ENCODE results near the gene OR5A2.

OR5A2 gene

GRCh38 chr11:59415111-59415510 lies 11.1 kb downstream of the OR5A2 start:
- WGBS (ENCODE audit: extremely low coverage, insufficient coverage, low lambda C conversion rate): no CpG with 5 or more reads among the region's 1 CpG
- no peak for DNase-seq

GRCh38 chr11:59413646-59414045 lies 12.6 kb downstream of the OR5A2 start:
- Histone ChIP-seq H3K4me3 (ENCODE audit: low read length) (no peak overlapping the region), H3K27me3 (ENCODE audit: insufficient read depth, low read length, poor library complexity) (no peaks in the 10 kb centered on the region), H2BK5ac (ENCODE audit: low read length) (no peak overlapping the region), H3K4ac (ENCODE audit: low read depth, low read length) (no peak overlapping the region), H2BK15ac (replicated peaks; ENCODE audit: low read depth) (no peak overlapping the region), H3K56ac (ENCODE audit: low read length) (no peak overlapping the region), H2AK5ac (ENCODE audit: low read length) (no peak overlapping the region), H4K5ac (ENCODE audit: low read length) (no peak overlapping the region), H3K79me2 (ENCODE audit: control insufficient read depth, insufficient read depth, low read length) (no peaks in the 10 kb centered on the region), H2BK120ac (ENCODE audit: low read depth, low read length) (no peak overlapping the region), H4K8ac (ENCODE audit: low read depth, low read length) (no peak overlapping the region), H3K27ac (ENCODE audit: low read depth, low read length) (no peak overlapping the region), H3K18ac (ENCODE audit: low read length) (no peak overlapping the region), H3K9ac (ENCODE audit: low read length) (no peak overlapping the region), H3K36me3 (ENCODE audit: control insufficient read depth, insufficient read depth, low read length) (no peaks in the 10 kb centered on the region), H3K4me1 (ENCODE audit: control insufficient read depth, low read depth, low read length) (no peaks in the 10 kb centered on the region), H3K4me2 (ENCODE audit: low read length) (no peak overlapping the region), H3K79me1 (ENCODE audit: low read length) (no peaks in the 10 kb centered on the region), H3K23ac (ENCODE audit: low read length) (no peak overlapping the region)
- no peak for DNase-seq
- no CpG with 5 or more reads among the region's 2 CpGs for WGBS (ENCODE audit: extremely low coverage, insufficient coverage, low lambda C conversion rate)

More at GRCh38 chr11:59415111-59415510, 11.1 kb downstream of the OR5A2 start:
- Histone ChIP-seq H3K79me2 (ENCODE audit: control insufficient read depth, insufficient read depth, low read length) (no peaks in the 10 kb centered on the region), H3K27me3 (ENCODE audit: insufficient read depth, low read length, poor library complexity) (no peaks in the 10 kb centered on the region), H3K4me1 (ENCODE audit: control insufficient read depth, low read depth, low read length) (no peaks in the 10 kb centered on the region), H3K18ac (ENCODE audit: low read length) (no peak overlapping the region), H3K27ac (ENCODE audit: low read depth, low read length) (no peak overlapping the region), H2BK15ac (replicated peaks; ENCODE audit: low read depth) (no peak overlapping the region), H3K56ac (ENCODE audit: low read length) (no peak overlapping the region), H3K4me2 (ENCODE audit: low read length) (no peak overlapping the region), H2BK5ac (ENCODE audit: low read length) (no peak overlapping the region), H2BK120ac (ENCODE audit: low read depth, low read length) (no peak overlapping the region), H4K5ac (ENCODE audit: low read length) (no peak overlapping the region), H4K8ac (ENCODE audit: low read depth, low read length) (no peak overlapping the region), H3K9ac (ENCODE audit: low read length) (no peak overlapping the region), H3K4me3 (ENCODE audit: low read length) (no peak overlapping the region), H3K36me3 (ENCODE audit: control insufficient read depth, insufficient read depth, low read length) (no peaks in the 10 kb centered on the region), H2AK5ac (ENCODE audit: low read length) (no peak overlapping the region), H3K23ac (ENCODE audit: low read length) (no peak overlapping the region), H3K4ac (ENCODE audit: low read depth, low read length) (no peak overlapping the region), H3K79me1 (ENCODE audit: low read length) (no peaks in the 10 kb centered on the region)

- Histone ChIP-seq H4K5ac (ENCODE audit: low read length) (no peak overlapping the region), H2BK5ac (ENCODE audit: low read length) (no peak overlapping the region), H3K23ac (ENCODE audit: low read length) (no peak overlapping the region), H2BK15ac (replicated peaks; ENCODE audit: low read depth) (no peak overlapping the region), H3K4me2 (ENCODE audit: low read length) (no peak overlapping the region), H3K36me3 (ENCODE audit: control insufficient read depth, insufficient read depth, low read length) (no peaks in the 10 kb centered on the region), H3K4me3 (ENCODE audit: low read length) (no peak overlapping the region), H2BK120ac (ENCODE audit: low read depth, low read length) (no peak overlapping the region), H3K79me2 (ENCODE audit: control insufficient read depth, insufficient read depth, low read length) (no peaks in the 10 kb centered on the region), H3K4ac (ENCODE audit: low read depth, low read length) (no peak overlapping the region), H3K18ac (ENCODE audit: low read length) (no peak overlapping the region), H3K27ac (ENCODE audit: low read depth, low read length) (no peak overlapping the region), H3K56ac (ENCODE audit: low read length) (no peak overlapping the region), H3K79me1 (ENCODE audit: low read length) (no peaks in the 10 kb centered on the region), H3K27me3 (ENCODE audit: insufficient read depth, low read length, poor library complexity) (no peaks in the 10 kb centered on the region), H4K8ac (ENCODE audit: low read depth, low read length) (no peak overlapping the region), H3K4me1 (ENCODE audit: control insufficient read depth, low read depth, low read length) (no peaks in the 10 kb centered on the region), H3K9ac (ENCODE audit: low read length) (no peak overlapping the region), H2AK5ac (ENCODE audit: low read length) (no peak overlapping the region)
- DNase-seq: peak; percentile 39
These were observed 22.7 kb downstream of the OR5A2 start for GRCh38 chr11:59403546-59403945.

GRCh38 chr11:59401262-59401552 lies 25.0 kb downstream of the OR5A2 start:
- Histone ChIP-seq H3K9ac (ENCODE audit: low read length) (no peak overlapping the region), H3K36me3 (ENCODE audit: control insufficient read depth, insufficient read depth, low read length) (no peaks in the 10 kb centered on the region), H2BK15ac (replicated peaks; ENCODE audit: low read depth) (no peak overlapping the region), H4K8ac (ENCODE audit: low read depth, low read length) (no peak overlapping the region), H3K18ac (ENCODE audit: low read length) (no peak overlapping the region), H2BK120ac (ENCODE audit: low read depth, low read length) (no peak overlapping the region), H3K4me2 (ENCODE audit: low read length) (no peak overlapping the region), H2BK5ac (ENCODE audit: low read length) (no peak overlapping the region), H4K5ac (ENCODE audit: low read length) (no peak overlapping the region), H3K4me1 (ENCODE audit: control insufficient read depth, low read depth, low read length) (no peaks in the 10 kb centered on the region), H3K27me3 (ENCODE audit: insufficient read depth, low read length, poor library complexity) (no peaks in the 10 kb centered on the region), H3K79me1 (ENCODE audit: low read length) (no peaks in the 10 kb centered on the region), H3K4ac (ENCODE audit: low read depth, low read length) (no peak overlapping the region), H3K56ac (ENCODE audit: low read length) (no peak overlapping the region), H3K4me3 (ENCODE audit: low read length) (no peak overlapping the region), H3K79me2 (ENCODE audit: control insufficient read depth, insufficient read depth, low read length) (no peaks in the 10 kb centered on the region), H3K27ac (ENCODE audit: low read depth, low read length) (no peak overlapping the region), H3K23ac (ENCODE audit: low read length) (no peak overlapping the region), H2AK5ac (ENCODE audit: low read length) (no peak overlapping the region)
- no peak for DNase-seq
- no CpG with 5 or more reads among the region's 2 CpGs for WGBS (ENCODE audit: extremely low coverage, insufficient coverage, low lambda C conversion rate)

GRCh38 chr11:59400461-59401261 lies 25.6 kb downstream of the OR5A2 start:
- no peaks in the 10 kb centered on the region for H3K36me3 ChIP-seq (ENCODE audit: control insufficient read depth, insufficient read depth, low read length)
- H2BK5ac ChIP-seq (ENCODE audit: low read length): no peak overlapping the region
- WGBS (ENCODE audit: extremely low coverage, insufficient coverage, low lambda C conversion rate): no CpG with 5 or more reads among the region's 3 CpGs
- no peaks in the 10 kb centered on the region for H3K4me1 ChIP-seq (ENCODE audit: control insufficient read depth, low read depth, low read length)
- no peak overlapping the region for H2BK15ac ChIP-seq (replicated peaks; ENCODE audit: low read depth)
- H4K8ac ChIP-seq (ENCODE audit: low read depth, low read length): no peak overlapping the region
- no peak overlapping the region for H3K4me2 ChIP-seq (ENCODE audit: low read length)
- no peak overlapping the region for H3K23ac ChIP-seq (ENCODE audit: low read length)
- H2AK5ac ChIP-seq (ENCODE audit: low read length): no peak overlapping the region
- H3K4me3 ChIP-seq (ENCODE audit: low read length): no peak overlapping the region
- H3K27ac ChIP-seq (ENCODE audit: low read depth, low read length): no peak overlapping the region
- H3K4ac ChIP-seq (ENCODE audit: low read depth, low read length): no peak overlapping the region
- no peak overlapping the region for H3K56ac ChIP-seq (ENCODE audit: low read length)
- H2BK120ac ChIP-seq (ENCODE audit: low read depth, low read length): no peak overlapping the region
- no peaks in the 10 kb centered on the region for H3K79me2 ChIP-seq (ENCODE audit: control insufficient read depth, insufficient read depth, low read length)
- H3K9ac ChIP-seq (ENCODE audit: low read length): no peak overlapping the region
- no peaks in the 10 kb centered on the region for H3K27me3 ChIP-seq (ENCODE audit: insufficient read depth, low read length, poor library complexity)
- no peaks in the 10 kb centered on the region for H3K79me1 ChIP-seq (ENCODE audit: low read length)
- no peak for DNase-seq
- no peak overlapping the region for H4K5ac ChIP-seq (ENCODE audit: low read length)
- no peak overlapping the region for H3K18ac ChIP-seq (ENCODE audit: low read length)

- no peak overlapping the region for H2BK15ac ChIP-seq (replicated peaks; ENCODE audit: low read depth)
- no peaks in the 10 kb centered on the region for H3K79me1 ChIP-seq (ENCODE audit: low read length)
- no peak overlapping the region for H3K4ac ChIP-seq (ENCODE audit: low read depth, low read length)
- no peak overlapping the region for H3K4me2 ChIP-seq (ENCODE audit: low read length)
- no peak overlapping the region for H4K8ac ChIP-seq (ENCODE audit: low read depth, low read length)
- no peaks in the 10 kb centered on the region for H3K36me3 ChIP-seq (ENCODE audit: control insufficient read depth, insufficient read depth, low read length)
- H2AK5ac ChIP-seq (ENCODE audit: low read length): no peak overlapping the region
- no peak overlapping the region for H3K9ac ChIP-seq (ENCODE audit: low read length)
- no peaks in the 10 kb centered on the region for H3K27me3 ChIP-seq (ENCODE audit: insufficient read depth, low read length, poor library complexity)
- H4K5ac ChIP-seq (ENCODE audit: low read length): no peak overlapping the region
- H3K4me1 ChIP-seq (ENCODE audit: control insufficient read depth, low read depth, low read length): no peaks in the 10 kb centered on the region
- H3K18ac ChIP-seq (ENCODE audit: low read length): no peak overlapping the region
- no peak overlapping the region for H3K4me3 ChIP-seq (ENCODE audit: low read length)
- no peak for DNase-seq
- no peak overlapping the region for H3K56ac ChIP-seq (ENCODE audit: low read length)
- H2BK5ac ChIP-seq (ENCODE audit: low read length): no peak overlapping the region
- no peak overlapping the region for H3K27ac ChIP-seq (ENCODE audit: low read depth, low read length)
- no peak overlapping the region for H3K23ac ChIP-seq (ENCODE audit: low read length)
- no peaks in the 10 kb centered on the region for H3K79me2 ChIP-seq (ENCODE audit: control insufficient read depth, insufficient read depth, low read length)
- no peak overlapping the region for H2BK120ac ChIP-seq (ENCODE audit: low read depth, low read length)
These were observed 32.0 kb downstream of the OR5A2 start for GRCh38 chr11:59394186-59394585.

Measured in mesendoderm (in vitro differentiated cells).